Measurements from ENCODE around the gene METAP1.

- TF ChIP-seq EZH2 (IDR thresholded peaks at IDR 0.05; ENCODE audit: borderline replicate concordance, low read depth, low read length, severe bottlenecking), result no peak
- TF ChIP-seq CTCF (IDR thresholded peaks at IDR 0.05; ENCODE audit: borderline replicate concordance, extremely low read depth, low read length, poor library complexity, severe bottlenecking), result no peak
Measured at GRCh38 chr4:99076292-99076976, 80.9 kb downstream of the METAP1 start.
